ENCODE results near the gene IFT52.

- TF ChIP-seq CTCF (conservative IDR thresholded peaks at IDR 0.05; ENCODE audit: low read depth, low read length) (no peak), EZH2phosphoT487 (IDR thresholded peaks at IDR 0.05; ENCODE audit: borderline replicate concordance, low read length) (no peak)
Observed at GRCh38 chr20:43590036-43590391, 723 bp upstream of the IFT52 start.

Measured in PC-3 (cell line).